WTC11 (cell line): Measurements from ENCODE around the gene INTS11. TPM values are rescaled to one million over a fixed set of nuclear protein-coding genes. Genes with fewer than 3 reads are reported as not detected.

Source experiments
- ATAC-seq: fragments of 200-7000 bp; cut with Tn5 transposase; 2 replicates; pipeline ENCODE4 v1.10.0; 2021; ENCODE audit warnings: mild to moderate bottlenecking, moderate library complexity
- CTCF ChIA-PET: fragments of 300-600 bp; sonication (Branson Sonifier 250); formaldehyde crosslinking; loops from one replicate; lab custom pipeline; 2021; ENCODE audit warnings: antibody characterized with exemption; lab: Charles Lee
- POLR2A ChIA-PET: fragments of 350-600 bp; sonication (Branson Sonifier 250); formaldehyde crosslinking; loops from one replicate; lab custom pipeline; 2021; ENCODE audit warnings: antibody characterized with exemption; lab: Charles Lee
- DNase-seq: peaks from one replicate; pipeline ENCODE4 v3.0.0; 2021; ENCODE audit warnings: low spot score
- H3K27ac Mint-ChIP-seq: 2 replicates; pipeline ENCODE4 v1.8.0; 2021; ENCODE audit warnings: mixed read lengths
- H3K27me3 Mint-ChIP-seq: 2 replicates; pipeline ENCODE4 v1.8.0; 2021; ENCODE audit warnings: low read depth, mild to moderate bottlenecking, moderate library complexity, mixed read lengths
- H3K36me3 Mint-ChIP-seq: 2 replicates; pipeline ENCODE4 v1.8.0; 2021; ENCODE audit warnings: mixed read lengths
- H3K4me1 Mint-ChIP-seq: 2 replicates; pipeline ENCODE4 v1.8.0; 2022; ENCODE audit warnings: mixed read lengths
- H3K4me3 Mint-ChIP-seq: 2 replicates; pipeline ENCODE4 v1.8.0; 2021; ENCODE audit warnings: mild to moderate bottlenecking, moderate library complexity, mixed read lengths
- H3K9me3 Mint-ChIP-seq: 2 replicates; pipeline ENCODE4 v1.8.0; 2021; ENCODE audit warnings: mixed read lengths
- ELF4 ChIP-seq: sonication (generic); formaldehyde crosslinking; IDR thresholded peaks from 2 replicates; pipeline ENCODE4 v1.8.1; 2022; ENCODE audit warnings: low read depth, mild to moderate bottlenecking, moderate library complexity, missing genetic modification reagents
- GABPB1 ChIP-seq: sonication (generic); formaldehyde crosslinking; IDR thresholded peaks from 2 replicates; pipeline ENCODE4 v1.8.1; 2023; ENCODE audit warnings: mild to moderate bottlenecking, missing genetic modification reagents
- GRHL2 ChIP-seq: fragments of 250-450 bp; sonication (Bioruptor Pico); IDR thresholded peaks from 2 replicates; pipeline ENCODE4 v1.8.0; 2022; ENCODE audit warnings: mild to moderate bottlenecking, moderate library complexity; ENCODE audit not compliant: insufficient replicate concordance, severe bottlenecking
- JUN ChIP-seq: sonication (generic); formaldehyde crosslinking; IDR thresholded peaks from 2 replicates; pipeline ENCODE4 v1.8.0; 2023; ENCODE audit warnings: mild to moderate bottlenecking, missing genetic modification reagents
- MAX ChIP-seq: sonication (generic); formaldehyde crosslinking; IDR thresholded peaks from 2 replicates; pipeline ENCODE4 v1.8.0; 2022; ENCODE audit warnings: mild to moderate bottlenecking, missing genetic modification reagents
- MXD4 ChIP-seq: fragments of 250-450 bp; sonication (Bioruptor Pico); IDR thresholded peaks from 2 replicates; pipeline ENCODE4 v1.8.0; 2021; ENCODE audit warnings: mild to moderate bottlenecking, moderate library complexity, borderline replicate concordance
- MYBL2 ChIP-seq: sonication (generic); formaldehyde crosslinking; IDR thresholded peaks from 2 replicates; pipeline ENCODE4 v1.8.1; 2023; ENCODE audit warnings: mild to moderate bottlenecking, moderate library complexity, missing genetic modification reagents
- SMAD3 ChIP-seq: sonication (generic); formaldehyde crosslinking; IDR thresholded peaks from 2 replicates; pipeline ENCODE4 v1.8.0; 2022; ENCODE audit warnings: missing genetic modification reagents, mild to moderate bottlenecking, borderline replicate concordance
- SOX15 ChIP-seq: fragments of 250-450 bp; sonication (Bioruptor Pico); IDR thresholded peaks from 2 replicates; pipeline ENCODE4 v1.9.0; 2021; ENCODE audit warnings: mild to moderate bottlenecking
- TCF7 ChIP-seq: sonication (generic); formaldehyde crosslinking; IDR thresholded peaks from 2 replicates; pipeline ENCODE4 v1.8.0; 2022; ENCODE audit warnings: mild to moderate bottlenecking, low read depth, missing genetic modification reagents, moderate library complexity
- TP53 ChIP-seq: sonication (generic); formaldehyde crosslinking; IDR thresholded peaks from 2 replicates; pipeline ENCODE4 v1.8.1; 2023; ENCODE audit warnings: mild to moderate bottlenecking, missing genetic modification reagents
- ZBTB43 ChIP-seq: sonication (generic); formaldehyde crosslinking; IDR thresholded peaks from 2 replicates; pipeline ENCODE4 v1.8.1; 2023; ENCODE audit warnings: mild to moderate bottlenecking, missing genetic modification reagents
- ZNF219 ChIP-seq: sonication (generic); formaldehyde crosslinking; IDR thresholded peaks from 2 replicates; pipeline ENCODE4 v1.8.0; 2023; ENCODE audit warnings: missing genetic modification reagents, mild to moderate bottlenecking, borderline replicate concordance
- ZNF317 ChIP-seq: sonication (generic); formaldehyde crosslinking; IDR thresholded peaks from 2 replicates; pipeline ENCODE4 v1.8.1; 2023; ENCODE audit warnings: low read depth, mild to moderate bottlenecking, moderate library complexity, missing genetic modification reagents, borderline replicate concordance
- ZNF416 ChIP-seq: fragments of 250-450 bp; sonication (Bioruptor Pico); IDR thresholded peaks from 2 replicates; pipeline ENCODE4 v1.9.0; 2021; ENCODE audit warnings: mild to moderate bottlenecking, inconsistent platforms
- total RNA-seq: library from RNA; stranded (reverse); gene quantifications from 3 replicates; pipeline ENCODE4 v1.2.3, GENCODE V29; 2021
- TF ChIP-seq, protein P1 (sequence below): fragments of 250-450 bp; sonication (Bioruptor Pico); IDR thresholded peaks from 2 replicates; pipeline ENCODE4 v1.9.0; 2021; ENCODE audit warnings: mild to moderate bottlenecking
- TF ChIP-seq, protein P2 (sequence below): sonication (generic); formaldehyde crosslinking; IDR thresholded peaks from 2 replicates; pipeline ENCODE4 v1.8.1; 2023; ENCODE audit warnings: mild to moderate bottlenecking, missing genetic modification reagents, moderate library complexity
- TF ChIP-seq, protein P3 (sequence below): sonication (generic); formaldehyde crosslinking; IDR thresholded peaks from 2 replicates; pipeline ENCODE4 v1.8.1; 2022; ENCODE audit warnings: missing genetic modification reagents, borderline replicate concordance
- TF ChIP-seq, protein P4 (sequence below): fragments of 250-450 bp; sonication (Bioruptor Pico); IDR thresholded peaks from 2 replicates; pipeline ENCODE4 v2.1.2; 2022; ENCODE audit warnings: mild to moderate bottlenecking, moderate library complexity

Gene INTS11
- total RNA-seq, 1 experiment from 2014 or later: 170 TPM

DNA sequence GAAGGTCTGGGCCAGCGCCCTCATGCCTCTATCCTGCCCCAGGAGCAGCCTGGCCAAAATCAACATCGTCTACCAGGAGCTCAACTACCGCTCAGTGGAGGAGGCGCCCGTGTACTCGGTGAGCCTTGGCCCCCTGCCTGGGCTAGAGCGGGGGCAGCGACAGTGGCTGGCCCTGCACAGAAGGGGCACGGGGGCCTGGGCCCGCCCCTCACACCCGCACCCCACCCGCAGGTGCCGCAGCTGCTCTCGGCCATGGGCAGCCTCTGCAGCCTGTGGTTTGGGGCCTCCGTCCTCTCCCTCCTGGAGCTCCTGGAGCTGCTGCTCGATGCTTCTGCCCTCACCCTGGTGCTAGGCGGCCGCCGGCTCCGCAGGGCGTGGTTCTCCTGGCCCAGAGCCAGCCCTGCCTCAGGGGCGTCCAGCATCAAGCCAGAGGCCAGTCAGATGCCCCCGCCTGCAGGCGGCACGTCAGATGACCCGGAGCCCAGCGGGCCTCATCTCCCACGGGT, 33.4 kb downstream of the INTS11 start:
- Mint-ChIP-seq H3K4me1 (peaks cover 4% of the 10 kb centered on the region; the same call in 1 of the 2 replicates), H3K9me3 (no peaks in the 10 kb centered on the region), H3K36me3 (no peaks in the 10 kb centered on the region), H3K4me3 (no peak overlapping the region), H3K27me3 (no peaks in the 10 kb centered on the region), H3K27ac (no peak overlapping the region)
- ChIA-PET POLR2A (interaction anchor here (1.1 kb wide), 1 partner anchor 17 kb away, joined by 5 read pairs; the partner anchor contains the start of gene UBE2J2), CTCF (interaction anchor here (0.6 to 4.3 kb wide), 48 partner anchors 8 to 883 kb away, joined by 3 to 81 read pairs (median 5); partner anchors contain the start of genes B3GALT6, C1QTNF12, C1orf159 and PLEKHN1)
- no peak for DNase-seq
- TF ChIP-seq ZNF416 (CRISPR knock-in tag): no peak
- TF ChIP-seq ZNF219 (CRISPR knock-in tag): no peak
- TF ChIP-seq TP53 (CRISPR knock-in tag): no peak
- no peak for TF ChIP-seq ZBTB43 (CRISPR knock-in tag)
- no peak for TF ChIP-seq TCF7
- TF ChIP-seq, protein P1, sequence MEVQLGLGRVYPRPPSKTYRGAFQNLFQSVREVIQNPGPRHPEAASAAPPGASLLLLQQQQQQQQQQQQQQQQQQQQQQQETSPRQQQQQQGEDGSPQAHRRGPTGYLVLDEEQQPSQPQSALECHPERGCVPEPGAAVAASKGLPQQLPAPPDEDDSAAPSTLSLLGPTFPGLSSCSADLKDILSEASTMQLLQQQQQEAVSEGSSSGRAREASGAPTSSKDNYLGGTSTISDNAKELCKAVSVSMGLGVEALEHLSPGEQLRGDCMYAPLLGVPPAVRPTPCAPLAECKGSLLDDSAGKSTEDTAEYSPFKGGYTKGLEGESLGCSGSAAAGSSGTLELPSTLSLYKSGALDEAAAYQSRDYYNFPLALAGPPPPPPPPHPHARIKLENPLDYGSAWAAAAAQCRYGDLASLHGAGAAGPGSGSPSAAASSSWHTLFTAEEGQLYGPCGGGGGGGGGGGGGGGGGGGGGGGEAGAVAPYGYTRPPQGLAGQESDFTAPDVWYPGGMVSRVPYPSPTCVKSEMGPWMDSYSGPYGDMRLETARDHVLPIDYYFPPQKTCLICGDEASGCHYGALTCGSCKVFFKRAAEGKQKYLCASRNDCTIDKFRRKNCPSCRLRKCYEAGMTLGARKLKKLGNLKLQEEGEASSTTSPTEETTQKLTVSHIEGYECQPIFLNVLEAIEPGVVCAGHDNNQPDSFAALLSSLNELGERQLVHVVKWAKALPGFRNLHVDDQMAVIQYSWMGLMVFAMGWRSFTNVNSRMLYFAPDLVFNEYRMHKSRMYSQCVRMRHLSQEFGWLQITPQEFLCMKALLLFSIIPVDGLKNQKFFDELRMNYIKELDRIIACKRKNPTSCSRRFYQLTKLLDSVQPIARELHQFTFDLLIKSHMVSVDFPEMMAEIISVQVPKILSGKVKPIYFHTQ (CRISPR knock-in tag): no peak
- no peak for TF ChIP-seq SOX15
- TF ChIP-seq, protein P2, sequence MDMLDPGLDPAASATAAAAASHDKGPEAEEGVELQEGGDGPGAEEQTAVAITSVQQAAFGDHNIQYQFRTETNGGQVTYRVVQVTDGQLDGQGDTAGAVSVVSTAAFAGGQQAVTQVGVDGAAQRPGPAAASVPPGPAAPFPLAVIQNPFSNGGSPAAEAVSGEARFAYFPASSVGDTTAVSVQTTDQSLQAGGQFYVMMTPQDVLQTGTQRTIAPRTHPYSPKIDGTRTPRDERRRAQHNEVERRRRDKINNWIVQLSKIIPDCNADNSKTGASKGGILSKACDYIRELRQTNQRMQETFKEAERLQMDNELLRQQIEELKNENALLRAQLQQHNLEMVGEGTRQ (CRISPR knock-in tag): no peak
- no peak for TF ChIP-seq GABPB1
- TF ChIP-seq, protein P3, sequence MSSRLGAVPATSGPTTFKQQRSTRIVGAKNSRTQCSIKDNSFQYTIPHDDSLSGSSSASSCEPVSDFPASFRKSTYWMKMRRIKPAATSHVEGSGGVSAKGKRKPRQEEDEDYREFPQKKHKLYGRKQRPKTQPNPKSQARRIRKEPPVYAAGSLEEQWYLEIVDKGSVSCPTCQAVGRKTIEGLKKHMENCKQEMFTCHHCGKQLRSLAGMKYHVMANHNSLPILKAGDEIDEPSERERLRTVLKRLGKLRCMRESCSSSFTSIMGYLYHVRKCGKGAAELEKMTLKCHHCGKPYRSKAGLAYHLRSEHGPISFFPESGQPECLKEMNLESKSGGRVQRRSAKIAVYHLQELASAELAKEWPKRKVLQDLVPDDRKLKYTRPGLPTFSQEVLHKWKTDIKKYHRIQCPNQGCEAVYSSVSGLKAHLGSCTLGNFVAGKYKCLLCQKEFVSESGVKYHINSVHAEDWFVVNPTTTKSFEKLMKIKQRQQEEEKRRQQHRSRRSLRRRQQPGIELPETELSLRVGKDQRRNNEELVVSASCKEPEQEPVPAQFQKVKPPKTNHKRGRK (CRISPR knock-in tag): no peak
- TF ChIP-seq MYBL2 (CRISPR knock-in tag): no peak
- no peak for TF ChIP-seq MAX (CRISPR knock-in tag)
- TF ChIP-seq ELF4 (CRISPR knock-in tag): no peak
- no peak for TF ChIP-seq SMAD3 (CRISPR knock-in tag)
- no peak for TF ChIP-seq GRHL2 (CRISPR knock-in tag)
- no peak for TF ChIP-seq MXD4 (CRISPR knock-in tag)
- no peak for TF ChIP-seq ZNF317
- TF ChIP-seq, protein P4, sequence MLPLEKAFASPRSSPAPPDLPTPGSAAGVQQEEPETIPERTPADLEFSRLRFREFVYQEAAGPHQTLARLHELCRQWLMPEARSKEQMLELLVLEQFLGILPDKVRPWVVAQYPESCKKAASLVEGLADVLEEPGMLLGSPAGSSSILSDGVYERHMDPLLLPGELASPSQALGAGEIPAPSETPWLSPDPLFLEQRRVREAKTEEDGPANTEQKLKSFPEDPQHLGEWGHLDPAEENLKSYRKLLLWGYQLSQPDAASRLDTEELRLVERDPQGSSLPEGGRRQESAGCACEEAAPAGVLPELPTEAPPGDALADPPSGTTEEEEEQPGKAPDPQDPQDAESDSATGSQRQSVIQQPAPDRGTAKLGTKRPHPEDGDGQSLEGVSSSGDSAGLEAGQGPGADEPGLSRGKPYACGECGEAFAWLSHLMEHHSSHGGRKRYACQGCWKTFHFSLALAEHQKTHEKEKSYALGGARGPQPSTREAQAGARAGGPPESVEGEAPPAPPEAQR: no peak
- no peak for TF ChIP-seq JUN (CRISPR knock-in tag)
- ATAC-seq: no peak
